H1 (cell line): ENCODE data around the gene ELL. TPM values are rescaled to one million over a fixed set of nuclear protein-coding genes. Genes with fewer than 3 reads are reported as not detected.

ENCODE experiments used
- CTCF ChIA-PET: fragments of 300-600 bp; sonication (Branson Sonifier 250); formaldehyde crosslinking; loops from one replicate; lab custom pipeline; 2021; ENCODE audit not compliant: partially characterized antibody; lab: Charles Lee
- POLR2A ChIA-PET: fragments of 300-600 bp; sonication (Branson Sonifier 250); formaldehyde crosslinking; loops from one replicate; lab custom pipeline; 2021; ENCODE audit warnings: inconsistent platforms; ENCODE audit not compliant: partially characterized antibody; lab: Charles Lee
- DNase-seq, 2 experiments: peaks; one replicate each; pipeline versions ENCODE4 v3.0.0 to v3.0.0-alpha.2; 2010 to 2022; ENCODE audit warnings: low spot score in 2 of 2, low read depth in 1 of 2, mixed read lengths in 1 of 2
- FAIRE-seq: peaks from 2 replicates; lab custom pipeline; 2011; peaks lifted over from hg19 to GRCh38; lab: Jason Lieb, UNC
- H2AFZ ChIP-seq: 2 replicates; pipeline ENCODE4 v1.8.1; 2012; ENCODE audit warnings: low read length, inconsistent platforms
- H2AK5ac ChIP-seq: 2 replicates; pipeline ENCODE4 v1.6.1; 2013; ENCODE audit warnings: low read depth, low read length
- H2BK120ac ChIP-seq: replicated peaks from 2 replicates; pipeline ENCODE3; 2013; ENCODE audit warnings: low read depth, low read length, inconsistent platforms
- H2BK12ac ChIP-seq: 2 replicates; pipeline ENCODE4 v1.6.1; 2013; ENCODE audit warnings: low read depth, low read length
- H2BK15ac ChIP-seq: 2 replicates; pipeline ENCODE4 v1.6.1; 2013; ENCODE audit warnings: low read length
- H2BK20ac ChIP-seq: 2 replicates; pipeline ENCODE4 v1.6.1; 2013; ENCODE audit warnings: low read length
- H2BK5ac ChIP-seq: 2 replicates; pipeline ENCODE4 v1.6.1; 2013; ENCODE audit warnings: low read depth, low read length
- H3K14ac ChIP-seq: 2 replicates; pipeline ENCODE4 v1.6.1; 2013; ENCODE audit warnings: inconsistent platforms; ENCODE audit not compliant: insufficient read length
- H3K18ac ChIP-seq: 2 replicates; pipeline ENCODE4 v1.6.1; 2013; ENCODE audit warnings: low read length; ENCODE audit errors: extremely low read depth
- H3K23ac ChIP-seq: 2 replicates; pipeline ENCODE4 v1.6.1; 2013; ENCODE audit warnings: inconsistent platforms; ENCODE audit not compliant: insufficient read length
- H3K23me2 ChIP-seq: 2 replicates; pipeline ENCODE4 v1.6.1; 2013; ENCODE audit warnings: low read depth, low read length
- H3K27ac ChIP-seq: 2 replicates; pipeline ENCODE4 v1.6.1; 2011; ENCODE audit warnings: low read depth, low read length, inconsistent platforms
- H3K27me3 ChIP-seq, 4 experiments: replicated peaks in 1 of 4; 1 replicate in 1 of 4; 2 replicates in 3 of 4; pipeline versions ENCODE4 v1.6.1 to v1.8.1; 2011 to 2013; ENCODE audit warnings: low read length in 3 of 4, mild to moderate bottlenecking in 3 of 4, inconsistent platforms in 2 of 4, mixed read lengths in 2 of 4, moderate library complexity in 1 of 4; ENCODE audit not compliant: control insufficient read depth in 3 of 4, insufficient read depth in 3 of 4; ENCODE audit errors: extremely low read depth in 1 of 4
- H3K36me3 ChIP-seq, 4 experiments: 2 replicates each; pipeline versions ENCODE4 v1.6.1 to v1.8.1; 2011 to 2013; ENCODE audit warnings: mild to moderate bottlenecking in 4 of 4, low read length in 3 of 4, moderate library complexity in 2 of 4, control low read depth in 1 of 4, inconsistent platforms in 1 of 4; ENCODE audit not compliant: insufficient read depth in 4 of 4, control insufficient read depth in 2 of 4
- H3K4ac ChIP-seq: replicated peaks from 2 replicates; pipeline ENCODE3; 2013; ENCODE audit warnings: low read length, low read depth, mixed read lengths, inconsistent platforms; ENCODE audit not compliant: insufficient read length
- H3K4me1 ChIP-seq, 4 experiments: replicated peaks in 1 of 4; 1 replicate in 1 of 4; 2 replicates in 3 of 4; pipeline versions ENCODE4 v1.6.1 to v1.8.1; 2011 to 2013; ENCODE audit warnings: low read length in 3 of 4, inconsistent platforms in 2 of 4, mixed read lengths in 1 of 4; ENCODE audit not compliant: insufficient read depth in 4 of 4, control insufficient read depth in 3 of 4
- H3K4me2 ChIP-seq, 2 experiments: 2 replicates each; pipeline versions ENCODE4 v1.6.1 to v1.8.1; 2011 to 2013; ENCODE audit warnings: low read depth in 2 of 2, low read length in 2 of 2, control low read depth in 1 of 2, inconsistent platforms in 1 of 2, mild to moderate bottlenecking in 1 of 2; ENCODE audit not compliant: insufficient read depth in 1 of 2
- H3K4me3 ChIP-seq, 4 experiments: fragments of 200-600, 300-600 bp in 1 of 4; sonication (generic), shearing (Covaris generic), sonication (Bioruptor Twin) in 1 of 4; 2 replicates each; pipeline versions ENCODE4 v1.5.1 to v1.8.1; 2011 to 2016; ENCODE audit warnings: low read length in 4 of 4, low read depth in 3 of 4, control low read depth in 2 of 4, inconsistent platforms in 2 of 4, mild to moderate bottlenecking in 2 of 4, mixed read lengths in 1 of 4, moderate library complexity in 1 of 4; ENCODE audit not compliant: insufficient read depth in 2 of 4; ENCODE audit errors: extremely low read depth in 1 of 4
- H3K56ac ChIP-seq: replicated peaks from 2 replicates; pipeline ENCODE3; 2013; ENCODE audit warnings: low read depth, mild to moderate bottlenecking, mixed read lengths, low read length, inconsistent platforms; ENCODE audit not compliant: insufficient read length
- H3K79me1 ChIP-seq: 2 replicates; pipeline ENCODE4 v1.6.1; 2013; ENCODE audit warnings: low read depth, low read length, control low read depth
- H3K79me2 ChIP-seq, 2 experiments: 2 replicates each; pipeline versions ENCODE4 v1.6.1 to v1.8.1; 2012 to 2013; ENCODE audit warnings: low read length in 2 of 2, mild to moderate bottlenecking in 2 of 2, inconsistent platforms in 1 of 2; ENCODE audit not compliant: insufficient read depth in 2 of 2, control insufficient read depth in 1 of 2
- H3K9ac ChIP-seq, 4 experiments: replicated peaks in 1 of 4; 1 replicate in 1 of 4; 2 replicates in 3 of 4; pipeline versions ENCODE4 v1.6.1 to v1.8.1; 2011 to 2013; ENCODE audit warnings: low read depth in 3 of 4, low read length in 3 of 4, control low read depth in 2 of 4, mild to moderate bottlenecking in 2 of 4, moderate library complexity in 2 of 4, inconsistent platforms in 1 of 4; ENCODE audit errors: extremely low read depth in 1 of 4
- H3K9me3 ChIP-seq, 2 experiments: 2 replicates each; pipeline versions ENCODE4 v1.6.1 to v1.8.1; 2012 to 2013; ENCODE audit warnings: mild to moderate bottlenecking in 2 of 2, moderate library complexity in 2 of 2, control low read depth in 1 of 2, inconsistent platforms in 1 of 2, low read depth in 1 of 2, low read length in 1 of 2, mixed read lengths in 1 of 2; ENCODE audit not compliant: insufficient read depth in 2 of 2
- H4K20me1 ChIP-seq, 2 experiments: replicated peaks in 1 of 2; 2 replicates each; pipeline versions ENCODE3 to v1.8.1; 2011 to 2013; ENCODE audit warnings: inconsistent platforms in 2 of 2, low read length in 2 of 2, mild to moderate bottlenecking in 1 of 2; ENCODE audit not compliant: insufficient read depth in 2 of 2, control insufficient read depth in 1 of 2
- H4K5ac ChIP-seq: 2 replicates; pipeline ENCODE4 v1.6.1; 2013; ENCODE audit warnings: low read length, low read depth, mixed read lengths, inconsistent platforms; ENCODE audit not compliant: insufficient read length
- H4K8ac ChIP-seq: 2 replicates; pipeline ENCODE4 v1.8.0; 2013; ENCODE audit warnings: mild to moderate bottlenecking, moderate library complexity, low read length, inconsistent platforms; ENCODE audit not compliant: insufficient read depth; ENCODE audit errors: extremely low read depth
- H4K91ac ChIP-seq: replicated peaks from 2 replicates; pipeline ENCODE3; 2013; ENCODE audit warnings: low read length, mixed read lengths, inconsistent platforms; ENCODE audit not compliant: insufficient read length
- CTCF ChIP-seq, 3 experiments: IDR thresholded peaks; 1 replicate in 2 of 3; 2 replicates in 1 of 3; pipeline versions ENCODE4 v1.5.1 to v1.6.1; 2011; ENCODE audit warnings: low read length in 3 of 3, mild to moderate bottlenecking in 3 of 3, inconsistent platforms in 2 of 3, low read depth in 1 of 3, moderate library complexity in 1 of 3; ENCODE audit not compliant: insufficient read depth in 1 of 3; ENCODE audit errors: control extremely low read depth in 1 of 3
- RAD21 ChIP-seq, 2 experiments: IDR thresholded peaks in 1 of 2; conservative IDR thresholded peaks in 1 of 2; 2 replicates each; pipeline ENCODE4 v1.6.1; 2011; ENCODE audit warnings: low read depth in 2 of 2, low read length in 2 of 2, improper control_type of control experiment in 1 of 2, inconsistent platforms in 1 of 2, mild to moderate bottlenecking in 1 of 2, moderate library complexity in 1 of 2
- TCF12 ChIP-seq: IDR thresholded peaks from 2 replicates; pipeline ENCODE4 v1.6.1; 2011; ENCODE audit warnings: low read depth, mild to moderate bottlenecking, low read length
- WGBS, 2 experiments: shearing (Covaris generic) in 1 of 2; methylation state at CpG; one replicate each; pipeline versions ENCODE4 v1.1.6 to v1.1.7; 2013 to 2015; ENCODE audit warnings: low lambda C conversion rate in 2 of 2, mixed read lengths in 2 of 2, inconsistent platforms in 1 of 2, low coverage in 1 of 2, missing lambda C conversion rate in 1 of 2; ENCODE audit not compliant: insufficient replicate concordance in 2 of 2, insufficient coverage in 1 of 2, insufficient read length in 1 of 2; ENCODE audit errors: extremely low coverage in 1 of 2, missing lambda C conversion rate in 1 of 2; 5-methylcytosine and 5-hydroxymethylcytosine counted together
- polyA plus RNA-seq, 7 experiments: library from polyadenylated mRNA; depleted of rRNA in 3 of 7; stranded (reverse) in 5 of 7; unstranded in 2 of 7; fragments of >200 nt in 5 of 7; fragments of 200-250 nt in 2 of 7; gene quantifications; 1 replicate in 5 of 7; 2 replicates in 1 of 7; 4 replicates in 1 of 7; pipeline versions ENCODE4 v1.2.1 to v1.2.3, GENCODE V29; 2011 to 2013; ENCODE audit warnings: missing spikeins in 2 of 7, mixed read lengths in 2 of 7
- total RNA-seq: library from RNA; stranded (reverse); fragmentation: NEBNext Ultra II Directional; extraction: Animal tissue kit (Norgen Biotek cat#: 25700); gene quantifications from 2 replicates; pipeline ENCODE4 v1.2.1, GENCODE V29; 2021

ELL gene
- total and polyA plus RNA-seq, 2 of the 8 experiments (the other 6 are each of a cell fraction or from before 2014, with no cell fraction given) = 5.2 to 10.5 TPM

- no peak for DNase-seq
- peak overlapping the region; percentile 45 for H3K4ac ChIP-seq
- peak overlapping the region; percentile 32; the same call in 1 of the 2 replicates for H3K18ac ChIP-seq
- peaks cover 7 to 28% of the 10 kb centered on the region in 2 experiments for H4K20me1 ChIP-seq
- WGBS, 2 experiments = 79% methylated on average over 5 of the region's 5 CpGs; no CpG with 5 or more reads in 1 of the 2 experiments
- H3K27me3 ChIP-seq = no peaks in the 10 kb centered on the region
- no peak overlapping the region for H3K27ac ChIP-seq
- H3K79me2 ChIP-seq = peaks cover 0 to 29% of the 10 kb centered on the region in 2 experiments; a peak in 1 of 4 replicates
- H4K5ac ChIP-seq = no peak overlapping the region
- H2BK5ac ChIP-seq = no peak overlapping the region
- ChIA-PET POLR2A (interaction anchor here (0.7 to 1.1 kb wide), 2 partner anchors 8 to 188 kb away, joined by 3 read pairs; no protein-coding TSS in a partner anchor), CTCF (interaction anchor here (0.5 to 18.5 kb wide), 18 partner anchors 10 to 635 kb away, joined by 3 to 458 read pairs (median 4); partner anchors contain the start of gene ELL)
- no peak overlapping the region for H3K14ac ChIP-seq
- peak overlapping the region; percentile 34; the same call in 1 of the 2 replicates for H2AK5ac ChIP-seq
- H2BK20ac ChIP-seq = no peak overlapping the region
- 0 out of 2 replicates have a peak overlapping the region, but pooled peaks have one; percentile 17 for H2BK12ac ChIP-seq
- H3K23ac ChIP-seq = no peak overlapping the region
- no peaks in the 10 kb centered on the region for H3K9me3 ChIP-seq
- H3K36me3 ChIP-seq = no peaks in the 10 kb centered on the region
- no peak for FAIRE-seq
- peaks cover 36% of the 10 kb centered on the region for H3K79me1 ChIP-seq
- H4K8ac ChIP-seq = no peak overlapping the region; the same call in 1 of the 2 replicates
- no peak overlapping the region for H2BK120ac ChIP-seq
- no peak overlapping the region for H3K4me2 ChIP-seq
- H2AFZ ChIP-seq = no peak overlapping the region
- no peak overlapping the region for H4K91ac ChIP-seq
- H3K9ac ChIP-seq = no peak overlapping the region
- H3K4me3 ChIP-seq = no peak overlapping the region
- peaks cover 0 to 16% (median 8%) of the 10 kb centered on the region in 4 experiments; a peak in 5 of 7 replicates for H3K4me1 ChIP-seq
- TF ChIP-seq RAD21 (IDR thresholded peaks at IDR 0.05 in 1 of 2, conservative IDR thresholded peaks at IDR 0.05 in 1 of 2; ENCODE audit: low read depth in 2 of 2, low read length in 2 of 2) (peak in 1 of 2 experiments; percentile 18; a peak in 1 of 4 replicates), CTCF (IDR thresholded peaks at IDR 0.05; ENCODE audit: control extremely low read depth in 1 of 3, insufficient read depth in 1 of 3, low read depth in 1 of 3, low read length in 3 of 3) (peak; percentile 22 to 38 (median 23)), TCF12 (no peak)
- H3K56ac ChIP-seq = no peak overlapping the region
- H2BK15ac ChIP-seq = no peak overlapping the region
- 0 out of 2 replicates have a peak, but pooled peaks cover 4% of the 10 kb centered on the region for H3K23me2 ChIP-seq
Observed at GRCh38 chr19:18484992-18485391, 36.9 kb downstream of the ELL start.
